GM19467 (cell line): ENCODE data around the gene SYNM.

Source experiments
- ATAC-seq: cut with Tn5 transposase; IDR thresholded peaks from one replicate; pipeline ENCODE4 v1.9.1; 2021; ENCODE audit warnings: mild to moderate bottlenecking, moderate library complexity; ENCODE audit not compliant: unreplicated experiment

SYNM gene

DNA sequence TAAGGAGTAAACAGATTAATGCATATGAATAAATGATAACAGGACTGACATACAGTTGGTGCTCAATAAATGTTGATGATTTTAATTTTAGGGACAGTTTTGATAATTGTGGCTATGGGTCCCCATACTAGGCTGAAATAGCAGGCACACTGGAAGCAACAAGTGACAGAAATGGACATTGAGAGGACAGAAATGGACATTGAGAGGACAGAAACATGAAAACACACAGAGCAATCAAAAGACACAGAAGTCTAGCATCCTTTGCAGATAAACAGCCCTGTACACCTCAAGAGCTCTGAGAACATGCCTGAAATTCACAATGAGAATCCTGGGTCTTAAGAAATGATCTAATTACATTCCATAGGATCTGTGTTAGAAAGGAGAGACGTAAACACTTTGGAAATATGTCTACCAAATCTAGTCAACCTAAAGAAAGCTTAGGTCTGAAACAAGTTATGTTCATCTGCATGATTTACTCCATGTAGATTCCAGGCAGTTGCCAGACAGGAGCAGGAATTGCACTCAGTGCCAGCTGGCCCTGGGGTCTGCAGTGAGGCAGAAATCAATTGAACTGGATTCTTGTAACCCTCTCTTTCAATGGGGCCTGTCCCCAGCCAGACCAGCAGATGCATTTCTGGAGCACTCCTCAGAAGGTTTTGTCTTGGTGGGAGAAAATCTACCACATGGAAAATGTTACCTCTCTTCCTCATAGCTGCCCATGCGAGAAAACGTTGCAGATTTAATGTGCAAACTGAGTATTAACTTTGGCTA is 60.3 kb downstream of the SYNM start:
- no peak for ATAC-seq

DNA sequence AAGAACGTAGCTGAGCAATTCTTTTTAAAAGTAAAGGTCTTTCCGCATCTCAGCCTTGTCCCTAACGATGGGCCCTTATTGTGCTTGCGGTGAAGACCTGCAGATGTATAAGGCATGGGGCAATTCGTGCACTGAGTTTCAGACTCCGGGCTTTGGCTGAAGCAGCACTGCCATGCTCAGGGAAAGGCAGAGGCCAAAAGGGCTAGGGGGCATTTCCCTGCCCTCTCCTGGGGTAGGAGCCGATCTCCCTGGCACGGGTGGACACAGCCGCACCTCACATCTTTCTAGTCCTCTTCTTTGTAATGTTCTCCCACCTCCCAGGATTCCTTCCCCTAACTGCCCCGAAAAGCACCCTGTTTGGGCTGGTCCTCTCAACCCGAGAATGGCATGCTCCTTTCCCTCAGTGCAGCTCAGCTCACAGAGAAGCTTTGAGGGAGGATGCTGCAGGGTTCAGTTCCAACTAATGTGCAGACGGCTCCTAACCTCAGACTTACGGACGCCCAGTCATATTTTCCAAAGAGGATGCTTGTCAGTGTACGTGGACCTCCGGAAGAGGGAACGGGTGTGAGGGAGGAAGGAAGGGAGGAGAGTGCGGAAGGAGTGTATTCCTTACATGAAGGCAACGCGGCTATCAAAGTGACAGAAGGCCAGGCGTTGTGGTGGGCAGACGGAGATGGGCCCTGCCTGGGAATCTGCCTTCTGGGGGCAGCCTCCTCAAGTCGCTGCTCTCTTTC is 61.2 kb downstream of the SYNM start:
- ATAC-seq: no peak

DNA sequence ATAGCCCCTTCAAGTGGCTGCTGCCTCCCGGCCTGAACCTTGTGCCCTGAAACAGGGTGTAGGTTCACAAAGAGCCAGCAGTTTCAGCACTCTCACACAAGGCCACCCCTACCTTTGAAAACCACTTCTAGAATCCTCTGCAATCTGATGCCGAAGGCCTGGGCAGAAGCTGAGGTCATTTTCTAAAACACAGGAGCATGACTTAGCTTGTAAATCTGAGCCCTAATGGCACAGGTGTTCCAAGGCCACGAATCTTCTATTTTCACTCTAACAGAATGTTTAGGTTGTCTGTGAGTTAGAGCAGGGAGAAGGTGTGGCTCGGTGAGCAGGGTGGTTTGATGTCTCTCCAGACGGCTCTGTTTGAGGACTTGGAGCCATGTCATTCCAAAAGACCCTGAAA is 62.3 kb downstream of the SYNM start:
- no peak for ATAC-seq

DNA sequence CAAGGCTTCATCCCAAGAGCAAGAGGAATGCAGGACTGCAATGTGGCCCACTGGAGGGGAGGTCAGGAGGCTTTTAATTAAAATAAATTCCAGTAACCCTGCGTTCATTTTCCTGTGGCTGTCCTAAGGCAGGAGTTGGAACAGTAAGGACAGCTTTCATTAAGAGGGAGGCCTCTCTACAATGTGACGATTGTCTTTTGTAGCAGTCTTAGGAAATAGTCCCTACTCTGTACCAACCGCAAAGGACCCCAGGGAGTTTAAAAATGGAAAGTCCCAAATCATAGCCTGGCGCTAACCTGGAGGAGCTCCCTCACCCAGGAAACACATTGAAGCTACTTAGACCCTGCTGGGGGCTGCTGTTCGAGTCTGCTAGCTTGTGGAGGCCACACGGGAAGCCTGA is 62.8 kb downstream of the SYNM start:
- no peak for ATAC-seq

DNA sequence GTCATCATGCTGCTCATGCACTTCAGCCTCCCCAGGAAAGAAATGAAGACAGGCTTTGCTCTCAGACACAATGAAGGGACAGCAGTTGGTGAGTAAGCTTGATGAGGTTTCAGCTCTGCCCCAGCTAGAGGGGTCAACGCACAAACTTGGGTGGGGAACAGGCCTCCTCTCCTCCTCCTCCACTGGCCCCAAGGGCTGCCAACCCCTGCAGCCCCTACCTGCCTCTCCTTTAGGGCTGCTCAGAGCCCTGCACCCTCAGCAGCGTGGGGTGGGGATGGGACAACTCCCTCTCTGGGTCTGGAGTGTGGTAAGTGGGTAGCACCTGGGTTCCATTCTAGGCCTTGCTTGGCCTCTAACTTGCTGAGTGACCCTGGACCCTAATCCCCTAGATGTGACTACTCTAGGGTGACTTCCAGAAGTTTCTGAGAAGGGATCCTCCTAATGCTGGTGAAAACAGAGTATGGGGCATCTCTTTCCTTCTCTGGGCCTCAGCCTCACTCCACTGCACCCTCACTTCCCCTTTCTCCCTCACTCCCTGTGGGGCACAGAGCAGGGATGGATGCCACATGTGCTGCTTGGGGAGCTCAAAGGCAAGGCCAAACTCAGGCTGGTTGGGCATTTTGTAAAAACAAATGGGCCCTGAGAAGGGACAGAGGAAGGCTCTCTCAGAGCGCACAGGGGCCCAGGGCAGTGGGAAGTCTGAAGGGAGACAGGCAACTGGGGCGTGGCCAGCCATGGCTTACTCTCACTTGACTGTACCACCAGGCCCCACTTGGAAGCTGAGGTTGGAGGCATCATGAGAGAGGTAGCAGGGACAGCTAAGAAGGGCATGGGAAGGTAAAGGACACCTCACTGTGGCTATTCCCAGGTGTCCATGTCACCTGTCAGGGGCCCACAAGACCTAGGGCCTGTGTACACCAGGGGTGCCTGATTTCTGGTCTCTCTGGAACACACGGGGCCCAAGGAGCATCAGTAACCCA is 64.0 kb downstream of the SYNM start:
- no peak for ATAC-seq

DNA sequence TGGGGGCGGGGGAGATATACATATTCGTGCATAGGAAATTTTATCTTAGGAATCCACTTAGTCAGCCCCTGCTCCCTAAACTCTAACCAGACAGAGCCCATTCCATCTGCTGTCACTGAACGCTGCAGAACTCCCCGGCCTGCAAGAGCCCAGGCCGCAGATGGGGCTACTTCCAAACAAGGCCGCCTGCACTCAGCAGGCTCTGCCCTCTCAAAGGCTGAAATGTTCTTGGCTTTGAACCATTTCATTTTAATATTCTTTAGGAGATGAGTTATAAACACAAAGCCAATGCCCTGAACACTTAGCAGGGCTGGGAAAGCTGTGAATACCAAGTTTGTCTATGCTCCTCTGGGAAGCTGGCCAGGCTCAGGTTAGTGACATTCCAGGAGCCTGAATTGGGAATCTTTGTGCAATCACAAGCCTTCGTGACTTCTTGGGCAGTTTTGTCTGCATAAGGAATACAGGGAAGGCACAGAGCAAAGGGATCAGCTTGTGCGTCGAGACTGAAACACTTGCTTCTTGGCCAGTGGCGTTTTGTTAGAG is 65.0 kb downstream of the SYNM start:
- ATAC-seq: no peak

DNA sequence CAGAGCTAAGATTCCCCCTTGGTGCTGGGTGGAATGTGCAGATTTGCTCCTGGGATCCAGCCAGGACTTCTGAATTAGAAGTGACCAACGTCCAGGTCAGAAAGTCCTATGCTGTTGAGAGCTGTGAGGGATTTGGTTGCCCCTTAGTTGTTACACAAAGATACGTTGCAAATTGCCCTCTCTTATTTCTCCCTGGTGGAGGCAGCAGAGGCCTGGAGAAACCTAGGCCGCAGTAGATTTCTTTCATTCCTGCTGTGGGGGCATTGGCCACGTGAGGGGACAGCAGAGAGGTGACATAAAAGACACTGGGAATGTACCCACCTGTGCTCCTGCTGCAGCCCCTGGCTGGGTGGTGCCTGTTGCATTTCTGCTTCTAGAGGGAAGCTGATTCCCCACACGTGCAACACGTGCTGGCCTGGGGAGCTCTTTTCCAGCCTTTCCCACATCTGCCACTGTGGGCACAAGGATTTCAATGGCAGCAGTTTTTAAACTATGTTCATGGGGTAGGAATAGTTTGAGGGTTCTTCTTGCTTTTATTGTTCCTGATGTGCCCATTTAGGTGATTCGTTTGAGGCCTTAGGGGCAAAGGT is 65.7 kb downstream of the SYNM start:
- no peak for ATAC-seq

DNA sequence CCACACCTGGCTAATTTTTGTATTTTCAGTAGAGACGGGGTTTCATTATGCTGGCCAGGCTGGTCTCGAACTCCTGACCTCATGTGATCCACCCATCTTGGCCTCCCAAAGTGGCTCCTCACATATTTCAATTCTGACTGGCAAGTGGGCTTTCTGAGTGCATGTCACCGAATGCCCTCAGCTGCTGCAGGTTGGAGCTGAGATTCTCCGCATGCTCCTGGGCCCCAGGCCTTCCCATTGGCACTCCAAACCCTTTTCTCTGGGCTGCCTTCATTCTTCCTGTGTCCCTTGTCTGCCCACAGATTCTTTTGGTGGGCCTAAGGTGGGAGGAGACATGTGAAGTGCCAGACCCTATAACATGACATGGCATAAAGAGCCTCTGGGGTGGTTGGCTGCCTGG is 67.3 kb downstream of the SYNM start:
- ATAC-seq: no peak

DNA sequence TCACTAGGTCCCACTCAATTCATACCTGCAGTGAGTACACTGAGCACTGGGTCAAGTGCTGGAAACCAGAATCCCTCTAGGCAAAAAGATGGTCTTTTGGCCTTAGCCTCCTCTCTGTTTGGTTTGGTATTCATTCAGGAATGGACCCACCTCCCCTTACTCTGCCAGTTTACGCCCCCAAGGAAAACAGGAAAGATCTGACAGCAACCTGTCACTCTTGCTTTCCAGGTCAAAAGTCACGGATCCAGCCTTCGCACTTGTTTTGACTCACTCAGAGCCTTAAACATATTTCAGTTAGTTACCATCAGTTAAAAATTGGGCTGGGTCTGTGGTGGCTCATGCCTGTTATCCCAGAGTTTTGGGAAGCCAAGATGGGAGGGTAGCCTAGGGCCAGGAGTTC is 68.1 kb downstream of the SYNM start:
- no peak for ATAC-seq

DNA sequence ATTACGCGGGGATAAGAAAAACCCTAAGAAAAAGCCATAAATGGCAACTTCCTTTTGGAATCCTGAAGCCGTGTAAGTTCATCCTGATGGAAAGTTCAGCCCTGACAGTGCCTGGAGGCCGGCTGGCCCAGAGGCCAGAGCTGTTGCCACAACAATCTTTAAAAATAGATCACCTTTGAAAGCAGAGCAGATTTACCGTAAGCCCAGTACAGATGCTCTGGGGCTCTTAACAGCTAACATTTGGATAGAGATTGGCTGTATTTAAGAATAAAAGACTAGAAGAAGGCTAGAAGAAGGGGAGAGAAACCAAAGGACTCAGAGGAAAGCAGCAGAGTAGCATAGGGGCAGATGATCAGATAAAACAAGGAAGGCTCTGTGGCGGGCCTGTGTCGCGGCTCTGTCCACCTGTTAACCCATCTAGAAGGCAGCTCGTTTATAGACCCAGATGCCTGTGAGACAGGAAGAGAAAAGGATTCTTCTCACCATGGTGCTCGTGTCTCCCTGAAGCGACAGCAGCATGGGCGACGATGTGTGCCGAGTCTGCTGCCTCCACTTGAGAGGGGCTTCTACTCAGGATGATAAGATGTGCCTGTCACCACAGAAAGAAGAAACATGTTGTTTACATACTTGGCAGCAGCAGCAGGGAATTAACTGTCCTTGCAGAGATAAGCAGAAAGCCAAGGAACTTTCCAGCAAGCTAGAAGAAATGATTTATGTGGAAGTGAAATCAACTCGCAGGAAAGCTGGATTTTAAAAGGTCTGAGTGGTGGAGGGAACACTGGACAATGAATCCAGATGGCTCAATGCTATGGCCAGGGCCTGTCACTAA is 69.9 kb downstream of the SYNM start:
- ATAC-seq: no peak

DNA sequence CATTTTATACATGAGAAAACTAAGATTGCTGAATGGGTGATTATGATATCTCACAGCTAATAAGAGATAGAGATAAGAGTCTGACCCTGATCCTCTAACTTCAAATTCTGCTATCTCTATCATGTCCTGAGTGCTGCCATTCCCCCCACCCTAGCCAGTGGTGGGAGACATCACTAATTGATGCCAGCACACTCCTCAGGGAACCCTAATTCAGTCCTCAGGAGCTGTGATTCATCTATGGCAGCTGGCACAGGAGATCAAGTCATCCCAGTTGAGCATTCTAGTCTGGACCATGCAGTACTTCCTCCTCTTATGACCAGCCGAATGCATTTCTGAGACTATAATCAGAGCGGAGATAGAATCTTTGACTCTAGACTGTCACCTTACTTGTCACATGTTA is 71.9 kb downstream of the SYNM start:
- ATAC-seq: no peak

DNA sequence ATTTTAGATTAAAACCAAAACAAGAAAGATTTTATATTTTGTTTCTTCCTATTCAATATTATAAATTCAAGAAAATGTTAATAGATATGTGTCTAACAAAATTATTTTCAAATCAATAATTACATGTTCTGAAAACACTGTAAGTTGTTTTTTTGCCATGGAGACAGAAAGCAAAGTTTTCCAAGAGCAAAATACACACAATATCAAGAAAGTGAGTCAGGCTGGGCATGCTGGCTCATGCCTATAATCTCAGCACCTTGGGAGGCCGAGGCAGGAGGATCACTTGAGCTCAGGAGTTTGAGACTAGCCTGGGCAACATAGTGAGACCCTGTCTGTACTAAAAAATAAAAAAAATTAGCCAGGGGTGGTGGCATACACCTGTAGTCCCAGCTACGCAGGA is 72.8 kb downstream of the SYNM start:
- no peak for ATAC-seq

DNA sequence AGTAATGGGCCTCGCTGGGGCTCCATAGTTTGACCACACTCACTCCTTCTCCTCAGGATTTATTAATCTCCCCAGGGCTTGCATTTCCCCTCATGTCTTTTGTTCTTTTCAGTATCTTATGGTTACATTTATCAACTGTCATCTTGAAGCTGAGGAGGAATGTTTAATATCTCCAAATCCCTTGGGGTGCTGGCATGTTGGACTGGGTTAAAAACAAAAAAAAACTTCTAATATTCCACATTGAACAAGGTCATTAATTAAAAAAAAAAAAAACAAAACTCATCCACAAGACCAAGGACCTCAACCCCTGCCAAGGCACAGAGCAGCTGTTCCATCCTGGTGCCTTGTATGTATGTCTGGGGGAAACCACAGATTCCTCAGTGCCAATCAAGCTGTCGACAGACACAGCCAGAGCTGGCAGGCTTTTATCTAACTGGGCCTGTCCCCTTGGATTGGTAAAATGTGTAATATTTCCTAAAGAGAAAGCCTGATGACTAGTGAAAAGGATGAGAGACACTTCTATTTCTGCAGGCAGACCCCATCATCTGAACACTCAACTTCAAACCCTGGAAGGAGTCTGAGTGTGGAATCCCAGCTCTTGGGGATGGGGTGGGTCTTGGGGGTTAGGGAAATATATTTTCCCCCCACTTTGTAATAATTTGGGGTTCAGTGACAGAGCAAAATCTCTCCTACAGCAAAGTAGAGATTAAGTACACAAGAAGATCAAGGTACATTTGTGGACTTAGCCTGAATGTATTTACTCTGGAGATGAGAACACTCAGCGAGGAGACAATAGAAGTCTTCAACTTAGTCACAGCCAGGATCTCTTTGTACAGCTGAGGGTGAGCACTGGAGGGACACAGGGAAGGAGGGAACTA is 75.4 kb downstream of the SYNM start:
- no peak for ATAC-seq

DNA sequence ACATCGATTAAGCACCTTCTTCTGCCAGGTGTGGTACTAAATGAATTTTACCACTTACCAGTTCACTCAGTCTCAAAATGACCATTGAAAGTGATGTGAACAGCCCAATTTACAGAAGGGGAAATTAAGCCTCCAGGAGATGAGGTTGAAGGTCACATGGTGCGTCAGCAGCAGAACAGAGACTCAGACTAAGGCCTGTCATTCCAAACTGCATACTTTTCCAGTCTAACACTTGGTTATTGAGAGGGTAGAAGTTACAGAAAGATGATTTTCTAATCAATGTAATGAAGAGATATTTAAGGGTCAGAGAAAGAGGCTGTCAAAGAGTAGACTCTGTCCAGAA is 76.1 kb downstream of the SYNM start:
- no peak for ATAC-seq

DNA sequence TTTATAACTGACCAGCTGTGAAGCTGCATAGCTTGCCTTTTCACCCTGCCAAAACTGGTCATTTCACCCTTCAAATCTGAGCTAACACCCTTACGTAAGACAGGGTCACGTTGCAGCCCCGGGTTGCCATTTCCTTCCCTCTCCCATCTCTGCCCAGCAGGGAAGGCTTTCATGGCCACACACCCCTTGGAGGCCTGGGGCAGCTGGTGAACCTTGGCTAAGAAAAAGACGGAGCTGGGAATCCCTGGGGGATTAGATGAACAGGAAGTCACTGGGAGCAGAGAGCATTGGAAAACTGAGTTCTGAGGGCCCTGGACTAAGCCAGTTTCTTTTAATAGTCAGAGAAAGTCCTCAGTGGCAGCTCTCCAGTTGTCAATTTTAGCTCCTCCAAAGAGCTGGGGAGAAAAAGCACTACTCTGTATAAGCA is 76.7 kb downstream of the SYNM start:
- no peak for ATAC-seq

DNA sequence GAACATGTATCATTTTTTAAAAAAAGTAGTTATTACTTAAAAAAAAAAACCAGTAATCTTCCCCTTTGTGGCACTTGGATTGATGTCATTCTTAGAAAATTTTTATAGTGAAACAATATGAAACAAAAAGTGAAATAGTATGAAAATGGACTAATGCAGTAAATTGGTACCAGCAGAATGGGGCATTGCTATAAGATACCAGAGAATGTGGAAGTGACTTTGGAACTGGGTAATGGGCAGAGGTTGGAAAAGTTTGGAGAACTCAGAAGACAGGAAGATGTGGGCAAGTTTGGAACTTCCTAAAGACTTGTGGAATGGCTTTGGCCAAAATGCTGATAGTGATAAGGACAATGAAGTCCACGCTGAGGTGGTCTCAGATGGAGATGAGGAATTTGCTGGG is 77.9 kb downstream of the SYNM start:
- ATAC-seq: no peak
